Mucosa of stomach (tissue), 1 donor: ENCODE results near the gene KREMEN2.

Experiments
- H3K27me3 ChIP-seq: one replicate; pipeline ENCODE4 v1.7.0; 2013; ENCODE audit warnings: mild to moderate bottlenecking, low read length; ENCODE audit not compliant: control insufficient read depth, insufficient read depth
- H3K36me3 ChIP-seq: one replicate; pipeline ENCODE4 v1.7.0; 2013; ENCODE audit warnings: low read length; ENCODE audit not compliant: control insufficient read depth, insufficient read depth
- H3K4me1 ChIP-seq: one replicate; pipeline ENCODE4 v1.7.0; 2013; ENCODE audit warnings: mild to moderate bottlenecking, low read length; ENCODE audit not compliant: control insufficient read depth, insufficient read depth
- H3K4me3 ChIP-seq: one replicate; pipeline ENCODE4 v1.7.0; 2013; ENCODE audit warnings: low read length
- H3K9ac ChIP-seq: one replicate; pipeline ENCODE4 v1.7.0; 2013; ENCODE audit warnings: mild to moderate bottlenecking, low read length, moderate library complexity
- H3K9me3 ChIP-seq: one replicate; pipeline ENCODE4 v1.7.0; 2013; ENCODE audit warnings: mild to moderate bottlenecking, low read length, moderate library complexity; ENCODE audit not compliant: control insufficient read depth
- donor health status: Pancreatic carcinoma.

KREMEN2 gene

DNA sequence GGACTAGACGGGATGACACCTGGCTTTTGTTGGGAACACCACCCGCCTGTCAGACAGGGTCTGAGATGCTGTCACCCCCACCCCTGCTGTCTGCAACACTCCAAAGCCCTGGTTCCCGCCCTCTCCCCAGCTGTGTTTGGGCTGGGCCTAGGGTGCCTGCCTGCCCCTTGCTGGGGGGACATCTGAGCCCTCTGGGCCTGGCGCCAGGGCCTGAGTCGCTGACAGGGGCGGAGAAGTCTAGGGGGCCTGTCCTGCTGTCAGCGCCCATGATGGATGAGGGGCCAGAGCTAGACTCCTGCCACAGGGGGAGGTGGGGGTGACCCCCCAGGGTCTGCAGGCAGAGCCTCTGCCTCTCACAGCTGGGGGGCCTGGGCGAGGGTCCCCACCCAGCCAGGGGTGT is 23.8 kb downstream of the KREMEN2 start:
- peaks cover 26% of the 10 kb centered on the region for H3K4me1 ChIP-seq
- H3K27me3 ChIP-seq, result peaks cover 22% of the 10 kb centered on the region
- H3K9me3 ChIP-seq, result no peaks in the 10 kb centered on the region
- H3K4me3 ChIP-seq, result no peak overlapping the region
- no peak overlapping the region for H3K9ac ChIP-seq
- no peaks in the 10 kb centered on the region for H3K36me3 ChIP-seq

GRCh38 chr16:2988590-2989099 is 24.6 kb downstream of the KREMEN2 start:
- H3K36me3 ChIP-seq, result no peaks in the 10 kb centered on the region
- H3K4me3 ChIP-seq, result no peak overlapping the region
- H3K4me1 ChIP-seq, result peaks cover 26% of the 10 kb centered on the region
- H3K9me3 ChIP-seq, result no peaks in the 10 kb centered on the region
- peaks cover 22% of the 10 kb centered on the region for H3K27me3 ChIP-seq
- H3K9ac ChIP-seq, result no peak overlapping the region

DNA sequence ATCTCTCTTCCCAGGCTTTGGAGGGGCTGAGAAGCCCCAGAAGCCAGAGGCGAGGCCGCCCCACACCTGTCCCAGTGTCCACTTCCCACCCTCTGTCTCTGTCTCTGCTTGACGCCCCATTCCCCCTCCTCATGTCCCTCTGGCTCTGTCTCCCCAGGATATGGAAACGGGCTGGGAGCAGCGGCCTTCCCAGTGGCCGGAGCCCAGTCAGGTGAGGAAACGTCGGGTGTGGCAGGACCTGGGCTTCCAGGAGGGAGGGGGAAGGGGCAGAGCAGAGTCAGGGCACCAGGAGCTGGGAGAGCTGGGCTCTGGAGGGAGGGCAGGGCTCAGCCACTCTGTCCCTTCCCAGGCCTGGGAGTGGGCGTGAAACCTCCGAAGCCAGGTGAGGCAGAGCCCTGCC is 26.8 kb downstream of the KREMEN2 start:
- H3K4me1 ChIP-seq, result peaks cover 21% of the 10 kb centered on the region
- no peaks in the 10 kb centered on the region for H3K36me3 ChIP-seq
- H3K27me3 ChIP-seq, result peaks cover 19% of the 10 kb centered on the region
- H3K4me3 ChIP-seq, result no peak overlapping the region
- H3K9me3 ChIP-seq, result no peaks in the 10 kb centered on the region
- H3K9ac ChIP-seq, result no peak overlapping the region

DNA sequence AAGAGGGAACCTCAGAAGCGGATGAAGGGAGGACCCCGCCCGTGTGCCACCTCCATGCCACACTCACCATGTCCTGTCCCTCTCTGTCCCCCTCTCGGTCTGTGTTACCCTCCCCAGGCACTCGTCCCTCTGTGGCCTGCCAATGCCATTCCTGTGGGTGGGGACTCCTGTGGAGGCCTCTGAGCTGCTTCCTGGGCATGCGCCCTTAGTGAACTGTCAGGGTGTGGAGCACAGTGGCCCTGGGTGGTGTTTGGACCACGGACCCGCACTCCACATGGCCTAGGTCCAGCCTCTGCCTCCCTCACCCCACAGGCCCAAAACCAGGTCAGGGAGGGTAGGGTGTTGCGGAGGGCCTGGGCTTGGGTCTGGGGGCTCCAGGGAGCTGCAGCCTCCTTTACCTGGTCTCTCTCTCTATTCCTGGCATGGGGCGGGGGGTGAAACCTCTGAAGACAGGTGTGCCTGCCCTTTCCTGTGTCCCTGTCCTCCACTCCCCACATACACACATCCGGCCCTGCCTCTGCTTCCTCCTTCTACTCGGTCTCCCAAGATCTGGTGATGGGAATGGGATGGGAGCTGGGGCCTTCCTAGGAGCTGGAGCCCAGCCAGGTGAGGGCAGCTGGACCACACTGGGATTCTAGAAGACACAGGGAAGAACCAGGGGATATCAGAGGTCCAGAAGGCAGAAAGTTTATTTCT is 27.6 kb downstream of the KREMEN2 start:
- peaks cover 21% of the 10 kb centered on the region for H3K4me1 ChIP-seq
- no peak overlapping the region for H3K4me3 ChIP-seq
- peaks cover 13% of the 10 kb centered on the region for H3K27me3 ChIP-seq
- no peaks in the 10 kb centered on the region for H3K36me3 ChIP-seq
- H3K9me3 ChIP-seq, result no peaks in the 10 kb centered on the region
- H3K9ac ChIP-seq, result no peak overlapping the region

DNA sequence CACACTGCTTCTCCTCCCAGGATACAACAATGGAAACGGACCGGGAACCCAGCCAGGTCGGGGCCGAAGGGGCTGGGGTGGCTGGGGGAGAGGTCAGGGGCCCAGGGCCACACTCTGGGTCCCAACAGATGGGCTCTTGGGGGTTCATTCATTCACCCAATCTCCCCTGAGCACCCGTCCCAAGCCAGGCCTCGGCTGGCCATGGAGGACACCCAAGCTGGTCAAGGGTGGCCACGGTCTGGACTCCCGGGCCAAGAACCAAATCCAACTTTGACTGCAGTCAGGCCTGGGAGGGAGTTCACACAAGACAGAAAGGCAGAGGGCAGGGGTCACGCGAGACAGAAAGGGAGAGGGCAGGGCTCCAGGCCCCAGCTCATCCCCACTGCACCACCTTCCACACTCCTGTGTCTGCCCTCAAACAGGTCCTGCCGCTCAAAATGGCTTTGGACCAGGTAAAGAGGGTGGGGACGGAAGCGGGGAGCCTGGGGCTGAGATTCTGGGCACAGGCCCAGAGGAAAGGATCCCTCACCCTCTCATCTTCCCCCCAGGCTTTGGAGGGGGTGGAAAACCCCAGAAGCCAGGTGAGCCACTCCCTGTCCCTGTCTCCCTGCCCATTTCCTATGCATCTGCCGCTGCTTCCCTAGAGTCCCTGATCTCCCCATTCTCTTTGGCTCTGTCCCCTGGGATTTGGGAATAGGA is 28.5 kb downstream of the KREMEN2 start:
- no peak overlapping the region for H3K9ac ChIP-seq
- H3K27me3 ChIP-seq, result peaks cover 13% of the 10 kb centered on the region
- H3K4me3 ChIP-seq, result no peak overlapping the region
- H3K9me3 ChIP-seq, result no peaks in the 10 kb centered on the region
- H3K4me1 ChIP-seq, result peaks cover 21% of the 10 kb centered on the region
- no peaks in the 10 kb centered on the region for H3K36me3 ChIP-seq

DNA sequence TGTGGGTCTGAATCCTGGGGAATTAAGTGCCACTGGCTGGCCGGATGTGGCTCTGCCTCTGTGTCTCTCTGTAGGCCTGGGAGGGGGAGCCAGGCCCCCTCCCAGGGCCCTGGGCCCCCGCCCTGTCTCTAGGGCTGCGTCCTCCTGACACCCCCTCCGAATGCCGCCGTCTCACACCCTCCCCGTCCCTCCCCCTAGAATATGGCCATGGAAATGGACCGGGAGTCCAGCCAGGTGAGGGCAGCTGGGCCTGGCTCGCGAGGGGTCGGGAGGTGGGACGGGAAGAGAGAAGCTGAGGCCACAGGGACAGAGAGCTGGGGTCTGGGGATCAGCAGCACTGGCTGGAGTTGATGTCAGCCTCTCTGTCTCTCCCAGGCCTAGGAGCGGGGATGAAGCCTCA is 32.2 kb downstream of the KREMEN2 start:
- no peaks in the 10 kb centered on the region for H3K9me3 ChIP-seq
- no peaks in the 10 kb centered on the region for H3K27me3 ChIP-seq
- H3K36me3 ChIP-seq, result no peaks in the 10 kb centered on the region

DNA sequence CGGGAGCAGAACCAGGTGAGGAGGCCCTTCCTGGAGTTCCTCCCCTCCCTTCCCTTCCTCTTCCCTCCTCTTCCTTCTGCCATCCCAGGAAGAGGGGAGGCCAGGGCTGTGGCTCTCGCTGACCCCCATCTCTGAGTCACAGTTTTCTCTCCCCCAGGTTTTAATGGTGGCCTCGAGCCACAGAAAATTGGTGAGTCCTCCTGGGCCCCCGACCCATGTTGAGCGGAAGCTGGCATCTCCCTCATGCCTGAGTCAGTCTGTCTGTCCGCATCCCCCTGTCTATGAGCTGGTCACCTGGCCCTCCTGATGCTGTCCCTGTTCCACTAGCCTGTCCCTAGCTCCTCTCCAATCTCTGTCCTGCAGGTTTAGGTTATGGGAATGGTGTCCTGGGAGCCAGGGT is 35.9 kb downstream of the KREMEN2 start:
- Histone ChIP-seq H3K4me3 (no peak overlapping the region), H3K4me1 (peaks cover 2% of the 10 kb centered on the region), H3K27me3 (no peaks in the 10 kb centered on the region), H3K36me3 (no peaks in the 10 kb centered on the region), H3K9ac (no peak overlapping the region), H3K9me3 (no peaks in the 10 kb centered on the region)

More for the DNA sequence above, 32.2 kb downstream of the KREMEN2 start:
- H3K9ac ChIP-seq, result no peak overlapping the region
- peaks cover 10% of the 10 kb centered on the region for H3K4me1 ChIP-seq
- H3K4me3 ChIP-seq, result no peak overlapping the region

- no peaks in the 10 kb centered on the region for H3K9me3 ChIP-seq
- peaks cover 4% of the 10 kb centered on the region for H3K4me1 ChIP-seq
- no peak overlapping the region for H3K4me3 ChIP-seq
- no peaks in the 10 kb centered on the region for H3K27me3 ChIP-seq
- no peak overlapping the region for H3K9ac ChIP-seq
- no peaks in the 10 kb centered on the region for H3K36me3 ChIP-seq
Measured at GRCh38 chr16:3000540-3000939, 36.5 kb downstream of the KREMEN2 start.

GRCh38 chr16:3001316-3001715 is 37.2 kb downstream of the KREMEN2 start:
- H3K27me3 ChIP-seq, result no peaks in the 10 kb centered on the region
- H3K9me3 ChIP-seq, result no peaks in the 10 kb centered on the region
- H3K9ac ChIP-seq, result no peak overlapping the region
- H3K36me3 ChIP-seq, result no peaks in the 10 kb centered on the region
- H3K4me1 ChIP-seq, result peaks cover 11% of the 10 kb centered on the region
- no peak overlapping the region for H3K4me3 ChIP-seq

- H3K9me3 ChIP-seq, result no peaks in the 10 kb centered on the region
- no peak overlapping the region for H3K9ac ChIP-seq
- peaks cover 8% of the 10 kb centered on the region for H3K27me3 ChIP-seq
- no peaks in the 10 kb centered on the region for H3K36me3 ChIP-seq
- H3K4me1 ChIP-seq, result peaks cover 34% of the 10 kb centered on the region
- H3K4me3 ChIP-seq, result no peak overlapping the region
Measured at GRCh38 chr16:3003582-3004270, 39.7 kb downstream of the KREMEN2 start.

GRCh38 chr16:3004319-3004718 is 40.2 kb downstream of the KREMEN2 start:
- H3K27me3 ChIP-seq, result peaks cover 8% of the 10 kb centered on the region
- peaks cover 39% of the 10 kb centered on the region for H3K4me1 ChIP-seq
- no peaks in the 10 kb centered on the region for H3K36me3 ChIP-seq
- no peaks in the 10 kb centered on the region for H3K9me3 ChIP-seq
- H3K9ac ChIP-seq, result no peak overlapping the region
- H3K4me3 ChIP-seq, result no peak overlapping the region

GRCh38 chr16:3004781-3005284 is 40.8 kb downstream of the KREMEN2 start:
- Histone ChIP-seq H3K36me3 (no peaks in the 10 kb centered on the region), H3K4me1 (peaks cover 44% of the 10 kb centered on the region), H3K9ac (peak overlapping the region; percentile 65), H3K9me3 (no peaks in the 10 kb centered on the region), H3K4me3 (no peak overlapping the region), H3K27me3 (peaks cover 8% of the 10 kb centered on the region)
